Immature natural killer cell (primary cell): ENCODE results near the gene RICTOR. TPM values are rescaled to one million over a fixed set of nuclear protein-coding genes. Genes with fewer than 3 reads are reported as not detected.

Experiments used
- DNase-seq, 3 donors: peaks; one replicate each; pipeline ENCODE4 v3.0.0; 2022; ENCODE audit warnings: mixed read lengths in 1 of 3
- H3K27ac Mint-ChIP-seq, 6 donors: one replicate each; pipeline ENCODE4 v1.8.0; 2020; ENCODE audit warnings: mixed read lengths in 6 of 6, mild to moderate bottlenecking in 5 of 6, inconsistent platforms in 4 of 6, moderate library complexity in 3 of 6
- H3K27me3 Mint-ChIP-seq, 3 donors: one replicate each; pipeline ENCODE4 v1.8.0; 2020 to 2021; ENCODE audit warnings: low read depth in 3 of 3, mild to moderate bottlenecking in 3 of 3, mixed read lengths in 3 of 3, moderate library complexity in 3 of 3, inconsistent platforms in 1 of 3
- H3K36me3 Mint-ChIP-seq, 3 donors: one replicate each; pipeline ENCODE4 v1.8.0; 2020; ENCODE audit warnings: mixed read lengths in 3 of 3, inconsistent platforms in 2 of 3, mild to moderate bottlenecking in 2 of 3
- H3K4me1 Mint-ChIP-seq, 2 donors: one replicate each; pipeline ENCODE4 v1.8.0; 2020; ENCODE audit warnings: inconsistent platforms in 2 of 2, mild to moderate bottlenecking in 2 of 2, mixed read lengths in 2 of 2, moderate library complexity in 1 of 2
- H3K4me3 Mint-ChIP-seq, 5 donors: one replicate each; pipeline ENCODE4 v1.8.0; 2020; ENCODE audit warnings: mild to moderate bottlenecking in 5 of 5, mixed read lengths in 5 of 5, inconsistent platforms in 3 of 5, moderate library complexity in 3 of 5
- H3K9me3 Mint-ChIP-seq, 6 donors: one replicate each; pipeline ENCODE4 v1.8.0; 2020; ENCODE audit warnings: mild to moderate bottlenecking in 6 of 6, mixed read lengths in 6 of 6, inconsistent platforms in 4 of 6, moderate library complexity in 3 of 6
- polyA plus RNA-seq, 3 donors: library from polyadenylated mRNA; unstranded; fragments of 300-500 nt; fragmentation: Illumina TruSeq; gene quantifications; one replicate each; pipeline ENCODE4 v1.2.3, GENCODE V29; 2021

Gene RICTOR
- polyA plus RNA-seq, 3 donors from 2014 or later, result 6.7 to 14.0 (median 7.4) TPM

GRCh38 chr5:38927470-38927869 lies 146.7 kb downstream of the RICTOR start:
- Mint-ChIP-seq H3K4me1 (no peaks in the 10 kb centered on the region), H3K36me3 (no peaks in the 10 kb centered on the region), H3K27me3 (peaks cover 2 to 10% (median 6%) of the 10 kb centered on the region in 3 donors), H3K4me3 (no peak overlapping the region), H3K27ac (no peak overlapping the region), H3K9me3 (peaks cover 0 to 2% (median 0%) of the 10 kb centered on the region in 6 donors)
- DNase-seq, result no peak

- no peak overlapping the region for H3K4me3 Mint-ChIP-seq
- peaks cover 4 to 13% (median 6%) of the 10 kb centered on the region in 3 donors for H3K27me3 Mint-ChIP-seq
- no peak overlapping the region for H3K27ac Mint-ChIP-seq
Observed at GRCh38 chr5:38926121-38926520, 148.1 kb downstream of the RICTOR start.

GRCh38 chr5:38925154-38925925 lies 148.9 kb downstream of the RICTOR start:
- H3K27ac Mint-ChIP-seq, result no peak overlapping the region

More at GRCh38 chr5:38926121-38926520, 148.1 kb downstream of the RICTOR start:
- DNase-seq, result no peak
- no peaks in the 10 kb centered on the region for H3K4me1 Mint-ChIP-seq
- H3K36me3 Mint-ChIP-seq, result no peaks in the 10 kb centered on the region
- H3K9me3 Mint-ChIP-seq, result peaks cover 0 to 4% (median 0%) of the 10 kb centered on the region in 6 donors

GRCh38 chr5:38923661-38924451 lies 150.3 kb downstream of the RICTOR start:
- no peaks in the 10 kb centered on the region for H3K36me3 Mint-ChIP-seq
- DNase-seq, result no peak
- H3K4me3 Mint-ChIP-seq, result no peak overlapping the region
- H3K27me3 Mint-ChIP-seq, result peaks cover 5 to 16% (median 7%) of the 10 kb centered on the region in 3 donors
- H3K4me1 Mint-ChIP-seq, result no peaks in the 10 kb centered on the region
- H3K9me3 Mint-ChIP-seq, result peaks cover 0 to 4% (median 0%) of the 10 kb centered on the region in 6 donors
- no peak overlapping the region for H3K27ac Mint-ChIP-seq

More at GRCh38 chr5:38925154-38925925, 148.9 kb downstream of the RICTOR start:
- peaks cover 4 to 13% (median 5%) of the 10 kb centered on the region in 3 donors for H3K27me3 Mint-ChIP-seq
- H3K36me3 Mint-ChIP-seq, result no peaks in the 10 kb centered on the region
- H3K4me3 Mint-ChIP-seq, result no peak overlapping the region
- H3K9me3 Mint-ChIP-seq, result peaks cover 0 to 4% (median 0%) of the 10 kb centered on the region in 6 donors
- H3K4me1 Mint-ChIP-seq, result no peaks in the 10 kb centered on the region
- no peak for DNase-seq

- H3K27me3 Mint-ChIP-seq, result peaks cover 5 to 19% (median 7%) of the 10 kb centered on the region in 3 donors
- DNase-seq, result peak; percentile 13 to 31 (median 20)
- H3K4me1 Mint-ChIP-seq, result no peaks in the 10 kb centered on the region
- no peak overlapping the region for H3K27ac Mint-ChIP-seq
- no peaks in the 10 kb centered on the region for H3K36me3 Mint-ChIP-seq
- no peak overlapping the region for H3K4me3 Mint-ChIP-seq
- H3K9me3 Mint-ChIP-seq, result peaks cover 0 to 2% (median 0%) of the 10 kb centered on the region in 6 donors
Observed at GRCh38 chr5:38922199-38922598, 152.0 kb downstream of the RICTOR start.

- Mint-ChIP-seq H3K27ac (no peak overlapping the region), H3K4me1 (no peaks in the 10 kb centered on the region), H3K9me3 (peaks cover 0 to 2% (median 0%) of the 10 kb centered on the region in 6 donors), H3K27me3 (peaks cover 4 to 17% (median 7%) of the 10 kb centered on the region in 3 donors), H3K4me3 (no peak overlapping the region), H3K36me3 (no peaks in the 10 kb centered on the region)
- no peak for DNase-seq
Observed at GRCh38 chr5:38921174-38921573, 153.0 kb downstream of the RICTOR start.

GRCh38 chr5:38916802-38917201 lies 157.4 kb downstream of the RICTOR start:
- no peak overlapping the region for H3K27ac Mint-ChIP-seq
- no peak for DNase-seq
- no peaks in the 10 kb centered on the region for H3K9me3 Mint-ChIP-seq
- H3K36me3 Mint-ChIP-seq, result no peaks in the 10 kb centered on the region
- H3K4me3 Mint-ChIP-seq, result no peak overlapping the region
- peaks cover 0 to 26% (median 5%) of the 10 kb centered on the region in 3 donors for H3K27me3 Mint-ChIP-seq
- no peaks in the 10 kb centered on the region for H3K4me1 Mint-ChIP-seq

- no peak for DNase-seq
- no peaks in the 10 kb centered on the region for H3K36me3 Mint-ChIP-seq
- peaks cover 0 to 13% (median 5%) of the 10 kb centered on the region in 6 donors for H3K9me3 Mint-ChIP-seq
- H3K27ac Mint-ChIP-seq, result no peak overlapping the region
- H3K27me3 Mint-ChIP-seq, result peaks cover 2 to 31% (median 5%) of the 10 kb centered on the region in 3 donors
- no peak overlapping the region for H3K4me3 Mint-ChIP-seq
- H3K4me1 Mint-ChIP-seq, result no peaks in the 10 kb centered on the region
Observed at GRCh38 chr5:38913714-38914113, 160.5 kb downstream of the RICTOR start.

- no peak overlapping the region for H3K27ac Mint-ChIP-seq
- H3K4me1 Mint-ChIP-seq, result no peaks in the 10 kb centered on the region
- H3K9me3 Mint-ChIP-seq, result peaks cover 0 to 13% (median 7%) of the 10 kb centered on the region in 6 donors
- H3K4me3 Mint-ChIP-seq, result no peak overlapping the region
- no peak for DNase-seq
- peaks cover 3 to 32% (median 5%) of the 10 kb centered on the region in 3 donors for H3K27me3 Mint-ChIP-seq
- H3K36me3 Mint-ChIP-seq, result no peaks in the 10 kb centered on the region
Observed at GRCh38 chr5:38911933-38912332, 162.3 kb downstream of the RICTOR start.

- Mint-ChIP-seq H3K27me3 (peaks cover 2 to 12% (median 3%) of the 10 kb centered on the region in 3 donors), H3K27ac (no peak overlapping the region), H3K4me1 (no peaks in the 10 kb centered on the region)
Observed at GRCh38 chr5:38906503-38906902, 167.7 kb downstream of the RICTOR start.

GRCh38 chr5:38905516-38905915 lies 168.7 kb downstream of the RICTOR start:
- H3K27ac Mint-ChIP-seq, result no peak overlapping the region

More at GRCh38 chr5:38906503-38906902, 167.7 kb downstream of the RICTOR start:
- H3K4me3 Mint-ChIP-seq, result no peak overlapping the region
- peaks cover 3 to 13% (median 7%) of the 10 kb centered on the region in 6 donors for H3K9me3 Mint-ChIP-seq
- H3K36me3 Mint-ChIP-seq, result no peaks in the 10 kb centered on the region
- no peak for DNase-seq

GRCh38 chr5:38899936-38900335 lies 174.3 kb downstream of the RICTOR start:
- H3K27ac Mint-ChIP-seq, result no peak overlapping the region

More at GRCh38 chr5:38905516-38905915, 168.7 kb downstream of the RICTOR start:
- Mint-ChIP-seq H3K9me3 (peaks cover 3 to 13% (median 7%) of the 10 kb centered on the region in 6 donors), H3K4me3 (no peak overlapping the region), H3K4me1 (no peaks in the 10 kb centered on the region), H3K36me3 (no peaks in the 10 kb centered on the region), H3K27me3 (peaks cover 0 to 11% (median 2%) of the 10 kb centered on the region in 3 donors)
- DNase-seq, result no peak

GRCh38 chr5:38896760-38897159 lies 177.4 kb downstream of the RICTOR start:
- Mint-ChIP-seq H3K36me3 (peaks cover 0 to 3% (median 0%) of the 10 kb centered on the region in 3 donors), H3K4me3 (no peak overlapping the region), H3K27me3 (peaks cover 0 to 8% (median 7%) of the 10 kb centered on the region in 3 donors), H3K27ac (no peak overlapping the region), H3K4me1 (no peaks in the 10 kb centered on the region), H3K9me3 (peaks cover 0 to 7% (median 4%) of the 10 kb centered on the region in 6 donors)
- no peak for DNase-seq

More at GRCh38 chr5:38899936-38900335, 174.3 kb downstream of the RICTOR start:
- DNase-seq, result no peak
- H3K36me3 Mint-ChIP-seq, result peaks cover 0 to 3% (median 0%) of the 10 kb centered on the region in 3 donors
- peaks cover 1 to 7% (median 4%) of the 10 kb centered on the region in 6 donors for H3K9me3 Mint-ChIP-seq
- H3K27me3 Mint-ChIP-seq, result peaks cover 0 to 4% (median 2%) of the 10 kb centered on the region in 3 donors
- no peaks in the 10 kb centered on the region for H3K4me1 Mint-ChIP-seq
- no peak overlapping the region for H3K4me3 Mint-ChIP-seq
